Stimulated activated CD8-positive, alpha-beta memory T cell treated with anti-CD3 and anti-CD28 coated beads, Interleukin-15, amount 100 ng/mL, for 24 hours (primary cell): Measurements from ENCODE around the gene CCDC181.
A peak's percentile ranks its signal among the peaks of the same experiment; 100 is the strongest.
"Not testable (repeated sequence)": the region's sequence is repeated elsewhere in the genome, so short reads cannot be mapped to it uniquely, and the experiment has no call there.

Experiments
- DNase-seq: peaks from one replicate; pipeline ENCODE4 v3.0.0-alpha.2; 2020; ENCODE audit warnings: low read depth

The CCDC181 gene

GRCh38 chr1:169427081-169427641 lies at the start of gene CCDC181:
Gene CCDC181, minus strand, starts transcription at chr1:169427474. Its CDS starts 2,547 bp downstream, at chr1:169424927.
- DNase-seq = peak; percentile 9

- DNase-seq = no peak
These were observed 48.6 kb upstream of the CCDC181 start for GRCh38 chr1:169475806-169476387.

GRCh38 chr1:169474302-169474995 lies 47.2 kb upstream of the CCDC181 start:
- DNase-seq = no peak

- no peak for DNase-seq
These were observed 46.1 kb upstream of the CCDC181 start for GRCh38 chr1:169473347-169473746.

- DNase-seq = no peak
These were observed 45.5 kb upstream of the CCDC181 start for GRCh38 chr1:169472738-169473137.

- DNase-seq = no peak
These were observed 41.7 kb upstream of the CCDC181 start for GRCh38 chr1:169468982-169469381.

- DNase-seq = no peak
These were observed 39.3 kb upstream of the CCDC181 start for GRCh38 chr1:169466259-169467230.

GRCh38 chr1:169465281-169465680 lies 38.0 kb upstream of the CCDC181 start:
- DNase-seq = no peak

- DNase-seq = no peak
These were observed 35.1 kb upstream of the CCDC181 start for GRCh38 chr1:169462385-169462784.

GRCh38 chr1:169461390-169462000 lies 34.2 kb upstream of the CCDC181 start:
- DNase-seq = no peak

GRCh38 chr1:169460191-169460833 lies 33.0 kb upstream of the CCDC181 start:
- DNase-seq = no peak

- DNase-seq = no peak
These were observed 30.2 kb upstream of the CCDC181 start for GRCh38 chr1:169457443-169457842.

- no peak for DNase-seq
These were observed 28.8 kb upstream of the CCDC181 start for GRCh38 chr1:169456029-169456428.

GRCh38 chr1:169452921-169453320 lies 25.6 kb upstream of the CCDC181 start:
- no peak for DNase-seq

GRCh38 chr1:169451218-169451824 lies 24.0 kb upstream of the CCDC181 start:
- no peak for DNase-seq

GRCh38 chr1:169443923-169444322 lies 16.6 kb upstream of the CCDC181 start:
- DNase-seq = no peak

GRCh38 chr1:169426174-169426705 lies 1.0 kb downstream of the CCDC181 start:
- DNase-seq = no peak

- DNase-seq = no peak
These were observed 6.0 kb downstream of the CCDC181 start for GRCh38 chr1:169421309-169421708.

- no peak for DNase-seq
These were observed 12.3 kb downstream of the CCDC181 start for GRCh38 chr1:169414952-169415351.

GRCh38 chr1:169408340-169408739 lies 18.9 kb downstream of the CCDC181 start:
- DNase-seq = not testable (repeated sequence)

GRCh38 chr1:169402578-169402977 lies 24.7 kb downstream of the CCDC181 start:
- not testable (repeated sequence) for DNase-seq
